H9 (cell line): ENCODE measurements around the gene SAA1. TPM values are rescaled to one million over a fixed set of nuclear protein-coding genes. Genes with fewer than 3 reads are reported as not detected.

Source experiments
- DNase-seq: peaks from one replicate; pipeline ENCODE4 v3.0.0-alpha.2; 2017
- H2AFZ ChIP-seq: one replicate; pipeline ENCODE4 v1.6.1; 2013; ENCODE audit warnings: mild to moderate bottlenecking, low read length, control low read depth, moderate library complexity
- H2AK5ac ChIP-seq: 2 replicates; pipeline ENCODE4 v1.6.1; 2013; ENCODE audit warnings: low read length, control low read depth, mixed read lengths; ENCODE audit not compliant: insufficient read length
- H2BK120ac ChIP-seq: one replicate; pipeline ENCODE4 v1.6.1; 2013; ENCODE audit warnings: low read depth, mild to moderate bottlenecking, low read length, control low read depth, inconsistent platforms; ENCODE audit not compliant: poor library complexity, severe bottlenecking
- H2BK12ac ChIP-seq: 2 replicates; pipeline ENCODE4 v1.6.1; 2013; ENCODE audit warnings: low read length, control low read depth, mixed read lengths, low read depth; ENCODE audit not compliant: insufficient read length
- H2BK15ac ChIP-seq: 2 replicates; pipeline ENCODE4 v1.6.1; 2013; ENCODE audit warnings: low read depth, low read length, control low read depth
- H2BK20ac ChIP-seq: one replicate; pipeline ENCODE4 v1.6.1; 2013; ENCODE audit warnings: low read depth, mild to moderate bottlenecking, low read length, control low read depth, inconsistent platforms; ENCODE audit not compliant: poor library complexity, severe bottlenecking
- H2BK5ac ChIP-seq: 2 replicates; pipeline ENCODE4 v1.6.1; 2013; ENCODE audit warnings: low read length, control low read depth, mixed read lengths; ENCODE audit not compliant: insufficient read length
- H3K14ac ChIP-seq: 2 replicates; pipeline ENCODE4 v1.6.1; 2013; ENCODE audit warnings: low read length, control low read depth; ENCODE audit not compliant: insufficient read depth
- H3K18ac ChIP-seq: 2 replicates; pipeline ENCODE4 v1.6.1; 2013; ENCODE audit warnings: low read depth, mild to moderate bottlenecking, mixed read lengths, low read length, control low read depth; ENCODE audit not compliant: insufficient read length
- H3K23ac ChIP-seq: 2 replicates; pipeline ENCODE4 v1.6.1; 2013; ENCODE audit warnings: low read length, control low read depth, mixed read lengths, low read depth; ENCODE audit not compliant: insufficient read length
- H3K23me2 ChIP-seq: 2 replicates; pipeline ENCODE4 v1.6.1; 2013; ENCODE audit warnings: low read depth, mild to moderate bottlenecking, mixed read lengths, low read length, control low read depth; ENCODE audit not compliant: insufficient read length, poor library complexity, severe bottlenecking
- H3K27ac ChIP-seq: 2 replicates; pipeline ENCODE4 v1.5.1; 2013; ENCODE audit warnings: low read length, control low read depth, mixed read lengths, low read depth; ENCODE audit not compliant: insufficient read length
- H3K27me3 ChIP-seq: 2 replicates; pipeline ENCODE4 v1.6.1; 2013; ENCODE audit warnings: low read length, control low read depth, inconsistent platforms; ENCODE audit not compliant: insufficient read depth
- H3K4ac ChIP-seq: 2 replicates; pipeline ENCODE4 v1.6.1; 2013; ENCODE audit warnings: low read depth, mild to moderate bottlenecking, control low read depth, inconsistent platforms, low read length, moderate library complexity
- H3K4me1 ChIP-seq: 2 replicates; pipeline ENCODE4 v1.6.1; 2013; ENCODE audit warnings: low read length, control low read depth, inconsistent platforms; ENCODE audit not compliant: insufficient read depth
- H3K4me2 ChIP-seq: 2 replicates; pipeline ENCODE4 v1.6.1; 2013; ENCODE audit warnings: low read length, control low read depth, mixed read lengths; ENCODE audit not compliant: insufficient read length, insufficient read depth
- H3K56ac ChIP-seq: 2 replicates; pipeline ENCODE4 v1.6.1; 2013; ENCODE audit warnings: low read depth, mild to moderate bottlenecking, mixed read lengths, low read length, control low read depth; ENCODE audit not compliant: insufficient read length
- H3K79me1 ChIP-seq: 2 replicates; pipeline ENCODE4 v1.6.1; 2013; ENCODE audit warnings: low read depth, mild to moderate bottlenecking, moderate library complexity, low read length, control low read depth, inconsistent platforms; ENCODE audit not compliant: insufficient read depth, poor library complexity, severe bottlenecking
- H3K79me2 ChIP-seq: 2 replicates; pipeline ENCODE4 v1.6.1; 2013; ENCODE audit warnings: low read length, control low read depth, inconsistent platforms; ENCODE audit not compliant: insufficient read depth
- H3K9ac ChIP-seq: 2 replicates; pipeline ENCODE4 v1.6.1; 2013; ENCODE audit warnings: low read length, control low read depth, mixed read lengths; ENCODE audit not compliant: insufficient read length; ENCODE audit errors: extremely low read depth
- H3K9me3 ChIP-seq: one replicate; pipeline ENCODE4 v1.6.1; 2013; ENCODE audit warnings: low read depth, low read length, inconsistent platforms; ENCODE audit not compliant: control insufficient read depth
- H3T11ph ChIP-seq: one replicate; pipeline ENCODE4 v1.6.1; 2013; ENCODE audit warnings: mild to moderate bottlenecking, low read length, control low read depth, inconsistent platforms
- H4K20me1 ChIP-seq: one replicate; pipeline ENCODE4 v1.6.1; 2013; ENCODE audit not compliant: control insufficient read depth, insufficient read length, insufficient read depth
- H4K5ac ChIP-seq: 2 replicates; pipeline ENCODE4 v1.6.1; 2013; ENCODE audit warnings: low read depth, mild to moderate bottlenecking, mixed read lengths, low read length, control low read depth; ENCODE audit not compliant: insufficient read length
- H4K8ac ChIP-seq: replicated peaks from 2 replicates; pipeline ENCODE4 v1.6.1; 2013; ENCODE audit warnings: low read length, control low read depth, mixed read lengths, low read depth; ENCODE audit not compliant: insufficient read length
- H4K91ac ChIP-seq: 2 replicates; pipeline ENCODE4 v1.6.1; 2013; ENCODE audit warnings: low read depth, mild to moderate bottlenecking, moderate library complexity, mixed read lengths, low read length, control low read depth; ENCODE audit not compliant: insufficient read length
- H3K27ac Mint-ChIP-seq, 3 experiments: 2 replicates in 2 of 3; 3 replicates in 1 of 3; pipeline ENCODE4 v1.8.0; 2020 to 2021; ENCODE audit warnings: mixed read lengths in 3 of 3, mild to moderate bottlenecking in 1 of 3, moderate library complexity in 1 of 3
- H3K27me3 Mint-ChIP-seq: 2 replicates; pipeline ENCODE4 v1.8.0; 2021; ENCODE audit warnings: low read depth, mild to moderate bottlenecking, moderate library complexity, mixed read lengths
- H3K36me3 Mint-ChIP-seq, 3 experiments: 2 replicates in 2 of 3; 3 replicates in 1 of 3; pipeline ENCODE4 v1.8.0; 2020 to 2021; ENCODE audit warnings: low read depth in 3 of 3, mixed read lengths in 3 of 3; ENCODE audit not compliant: insufficient read depth in 1 of 3
- H3K4me1 Mint-ChIP-seq, 2 experiments: 2 replicates each; pipeline ENCODE4 v1.8.0; 2020; ENCODE audit warnings: mixed read lengths in 2 of 2
- H3K4me3 Mint-ChIP-seq, 2 experiments: 2 replicates in 1 of 2; 3 replicates in 1 of 2; pipeline ENCODE4 v1.8.0; 2020 to 2021; ENCODE audit warnings: mild to moderate bottlenecking in 2 of 2, mixed read lengths in 2 of 2, moderate library complexity in 1 of 2
- H3K9me3 Mint-ChIP-seq, 2 experiments: 2 replicates in 1 of 2; 3 replicates in 1 of 2; pipeline ENCODE4 v1.8.0; 2020; ENCODE audit warnings: mild to moderate bottlenecking in 2 of 2, mixed read lengths in 2 of 2, moderate library complexity in 1 of 2
- WGBS: extraction: QIAGEN DNeasy Blood & Tissue Kit; methylation state at CpG from one replicate; pipeline ENCODE4 v1.1.7; 2013; ENCODE audit warnings: missing lambda C conversion rate, low lambda C conversion rate, mixed read lengths; ENCODE audit not compliant: insufficient read length; ENCODE audit errors: extremely low coverage; 5-methylcytosine and 5-hydroxymethylcytosine counted together
- total RNA-seq: library from RNA; stranded (reverse); gene quantifications from 2 replicates; pipeline ENCODE4 v1.2.1, GENCODE V29; 2021
- TF ChIP-seq, protein P1 (sequence below): fragments of 200-600 bp; sonication (generic); conservative IDR thresholded peaks from 3 replicates; pipeline ENCODE4 v1.8.0; 2021; ENCODE audit warnings: antibody characterized with exemption, mild to moderate bottlenecking

The SAA1 gene
- total RNA-seq, 1 experiment from 2014 or later: not detected

DNA sequence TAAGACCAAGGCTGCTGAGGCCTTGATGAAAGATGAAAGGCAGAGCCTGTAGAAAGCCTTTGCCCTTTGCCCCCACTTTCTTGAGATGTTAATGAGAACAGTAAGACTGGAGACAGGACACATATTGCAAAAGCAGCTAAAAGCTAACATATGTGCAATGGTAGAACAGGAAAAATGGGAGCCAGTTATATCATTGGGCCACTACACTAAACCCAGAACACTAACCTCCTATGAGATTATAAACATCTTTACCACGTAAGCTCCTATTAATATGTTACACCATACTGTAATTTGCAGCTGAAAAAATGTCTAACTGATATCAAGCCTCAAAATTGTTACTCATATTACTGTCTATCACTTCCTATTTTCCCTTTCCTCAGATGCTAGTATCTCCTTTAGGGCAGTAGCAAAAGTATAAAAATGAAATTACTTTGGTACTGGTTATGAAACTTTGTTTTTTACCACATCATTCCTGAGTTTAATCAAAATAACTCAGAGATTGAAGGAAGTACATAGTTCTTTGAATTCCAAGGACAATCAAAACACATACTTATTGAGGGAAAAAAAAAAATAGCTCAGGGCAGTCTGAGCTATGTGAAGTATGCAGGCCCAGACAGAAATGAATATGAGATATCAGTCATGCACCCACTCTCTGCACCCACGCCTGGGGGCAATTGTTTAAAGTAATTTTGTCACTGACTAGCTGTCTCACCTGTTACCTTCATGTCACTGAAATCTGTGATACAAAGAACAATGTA is 46.8 kb downstream of the SAA1 start:
- no peak overlapping the region for H3K23ac ChIP-seq
- no peak overlapping the region for H2BK15ac ChIP-seq
- H4K20me1 ChIP-seq: no peaks in the 10 kb centered on the region
- Mint-ChIP-seq H3K4me3 (no peak overlapping the region), H3K9me3 (no peaks in the 10 kb centered on the region), H3K4me1 (0 out of 4 replicates have a peak, but pooled peaks cover 0 to 5% of the 10 kb centered on the region in 2 experiments), H3K27ac (peak overlapping the region in 1 of 3 experiments; percentile 62; a peak in 1 of 7 replicates), H3K27me3 (no peaks in the 10 kb centered on the region), H3K36me3 (peaks cover 9 to 43% (median 38%) of the 10 kb centered on the region in 3 experiments; a peak in 6 of 7 replicates)
- H2BK120ac ChIP-seq: no peak overlapping the region
- no peak overlapping the region for H4K8ac ChIP-seq
- no peak overlapping the region for H2AK5ac ChIP-seq
- H2BK20ac ChIP-seq: no peak overlapping the region
- no peak for DNase-seq
- WGBS: no CpG with 5 or more reads among the region's 2 CpGs
- H3K9ac ChIP-seq: no peak overlapping the region
- H3K4me2 ChIP-seq: no peak overlapping the region
- H2AFZ ChIP-seq: no peak overlapping the region
- H3K4ac ChIP-seq: no peak overlapping the region
- no peak overlapping the region for H3K14ac ChIP-seq
- H4K5ac ChIP-seq: no peak overlapping the region
- H3K23me2 ChIP-seq: no peaks in the 10 kb centered on the region
- no peak overlapping the region for H3K18ac ChIP-seq
- H3K27ac ChIP-seq: no peak overlapping the region
- peaks cover 4% of the 10 kb centered on the region for H3K79me1 ChIP-seq
- no peak overlapping the region for H3K56ac ChIP-seq
- no peak overlapping the region for H2BK5ac ChIP-seq
- TF ChIP-seq, protein P1, sequence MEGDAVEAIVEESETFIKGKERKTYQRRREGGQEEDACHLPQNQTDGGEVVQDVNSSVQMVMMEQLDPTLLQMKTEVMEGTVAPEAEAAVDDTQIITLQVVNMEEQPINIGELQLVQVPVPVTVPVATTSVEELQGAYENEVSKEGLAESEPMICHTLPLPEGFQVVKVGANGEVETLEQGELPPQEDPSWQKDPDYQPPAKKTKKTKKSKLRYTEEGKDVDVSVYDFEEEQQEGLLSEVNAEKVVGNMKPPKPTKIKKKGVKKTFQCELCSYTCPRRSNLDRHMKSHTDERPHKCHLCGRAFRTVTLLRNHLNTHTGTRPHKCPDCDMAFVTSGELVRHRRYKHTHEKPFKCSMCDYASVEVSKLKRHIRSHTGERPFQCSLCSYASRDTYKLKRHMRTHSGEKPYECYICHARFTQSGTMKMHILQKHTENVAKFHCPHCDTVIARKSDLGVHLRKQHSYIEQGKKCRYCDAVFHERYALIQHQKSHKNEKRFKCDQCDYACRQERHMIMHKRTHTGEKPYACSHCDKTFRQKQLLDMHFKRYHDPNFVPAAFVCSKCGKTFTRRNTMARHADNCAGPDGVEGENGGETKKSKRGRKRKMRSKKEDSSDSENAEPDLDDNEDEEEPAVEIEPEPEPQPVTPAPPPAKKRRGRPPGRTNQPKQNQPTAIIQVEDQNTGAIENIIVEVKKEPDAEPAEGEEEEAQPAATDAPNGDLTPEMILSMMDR: no peak
- H2BK12ac ChIP-seq: no peak overlapping the region
- H4K91ac ChIP-seq: no peak overlapping the region
- no peaks in the 10 kb centered on the region for H3K27me3 ChIP-seq
- no peak overlapping the region for H3T11ph ChIP-seq
- no peaks in the 10 kb centered on the region for H3K4me1 ChIP-seq
- H3K79me2 ChIP-seq: peaks cover 4% of the 10 kb centered on the region; the same call in 1 of the 2 replicates
- H3K9me3 ChIP-seq: no peaks in the 10 kb centered on the region
